B cell (primary cell): ENCODE data around the gene RPS15.

Experiments used
- CTCF ChIP-seq: fragments of 200-600 bp; IDR thresholded peaks from one replicate; pipeline ENCODE4 v1.8.0; 2022; ENCODE audit warnings: antibody characterized with exemption, mild to moderate bottlenecking
- EZH2 ChIP-seq: IDR thresholded peaks from 2 replicates; pipeline ENCODE4 v1.6.1; 2012; ENCODE audit warnings: borderline replicate concordance, low read depth, mild to moderate bottlenecking, moderate library complexity, low read length; ENCODE audit not compliant: insufficient read depth, poor library complexity, severe bottlenecking

- TF ChIP-seq CTCF: no peak
- no peak for TF ChIP-seq EZH2
These were observed 3.7 kb downstream of the RPS15 start for GRCh38 chr19:1441677-1442438.
